ENCODE data around the gene UTP11.

DNA sequence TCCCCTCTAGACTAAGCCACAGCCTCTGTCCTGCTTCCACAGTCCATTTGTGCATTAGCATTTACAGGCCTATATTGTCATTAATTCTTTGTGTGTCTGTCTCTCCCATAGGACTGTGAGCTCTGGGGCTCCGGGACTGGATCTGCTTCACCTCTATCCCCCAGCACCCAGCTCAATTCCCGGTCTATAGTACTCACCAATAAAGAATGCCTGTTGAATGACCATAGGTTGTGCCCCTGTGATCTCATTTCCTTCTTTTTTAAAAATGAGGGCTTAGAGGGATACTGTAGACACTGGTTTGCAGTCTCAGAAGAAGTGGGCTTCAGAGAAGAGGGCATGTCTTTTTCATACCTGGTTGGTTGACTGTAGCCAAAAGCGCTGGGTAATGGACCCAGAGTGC, 42.9 kb downstream of the UTP11 start:
- no peak for TF ChIP-seq POLR2A (IDR thresholded peaks at IDR 0.05)
- TF ChIP-seq, protein P1, sequence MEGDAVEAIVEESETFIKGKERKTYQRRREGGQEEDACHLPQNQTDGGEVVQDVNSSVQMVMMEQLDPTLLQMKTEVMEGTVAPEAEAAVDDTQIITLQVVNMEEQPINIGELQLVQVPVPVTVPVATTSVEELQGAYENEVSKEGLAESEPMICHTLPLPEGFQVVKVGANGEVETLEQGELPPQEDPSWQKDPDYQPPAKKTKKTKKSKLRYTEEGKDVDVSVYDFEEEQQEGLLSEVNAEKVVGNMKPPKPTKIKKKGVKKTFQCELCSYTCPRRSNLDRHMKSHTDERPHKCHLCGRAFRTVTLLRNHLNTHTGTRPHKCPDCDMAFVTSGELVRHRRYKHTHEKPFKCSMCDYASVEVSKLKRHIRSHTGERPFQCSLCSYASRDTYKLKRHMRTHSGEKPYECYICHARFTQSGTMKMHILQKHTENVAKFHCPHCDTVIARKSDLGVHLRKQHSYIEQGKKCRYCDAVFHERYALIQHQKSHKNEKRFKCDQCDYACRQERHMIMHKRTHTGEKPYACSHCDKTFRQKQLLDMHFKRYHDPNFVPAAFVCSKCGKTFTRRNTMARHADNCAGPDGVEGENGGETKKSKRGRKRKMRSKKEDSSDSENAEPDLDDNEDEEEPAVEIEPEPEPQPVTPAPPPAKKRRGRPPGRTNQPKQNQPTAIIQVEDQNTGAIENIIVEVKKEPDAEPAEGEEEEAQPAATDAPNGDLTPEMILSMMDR (IDR thresholded peaks at IDR 0.05), result no peak
